Urinary bladder (tissue), 4 donors: ENCODE data around the gene CCDC172. TPM values are rescaled to one million over a fixed set of nuclear protein-coding genes. Genes with fewer than 3 reads are reported as not detected.
"Not testable (repeated sequence)": the region's sequence is repeated elsewhere in the genome, so short reads cannot be mapped to it uniquely, and the experiment has no call there.

ENCODE experiments used
- DNase-seq: peaks from one replicate; pipeline ENCODE4 v3.0.0-alpha.2; 2015; ENCODE audit errors: extremely low spot score
- H3K27ac ChIP-seq: one replicate; pipeline ENCODE4 v1.5.1; 2013; ENCODE audit warnings: low read depth, mild to moderate bottlenecking, moderate library complexity
- H3K36me3 ChIP-seq: one replicate; pipeline ENCODE4 v1.6.1; 2013; ENCODE audit warnings: mild to moderate bottlenecking, moderate library complexity; ENCODE audit not compliant: insufficient read depth
- H3K4me1 ChIP-seq: one replicate; pipeline ENCODE4 v1.6.1; 2013; ENCODE audit warnings: mild to moderate bottlenecking, moderate library complexity; ENCODE audit not compliant: insufficient read depth
- H3K4me3 ChIP-seq: one replicate; pipeline ENCODE4 v1.5.1; 2013; ENCODE audit warnings: low read depth, low read length
- WGBS: extraction: QIAGEN DNeasy Blood & Tissue Kit; methylation state at CpG from one replicate; pipeline ENCODE4 v1.1.7; 2013; 5-methylcytosine and 5-hydroxymethylcytosine counted together
- polyA plus RNA-seq: library from polyadenylated mRNA; stranded (reverse); fragments of 200-250 nt; gene quantifications from one replicate; pipeline ENCODE4 v1.2.3, GENCODE V29; 2013
- total RNA-seq: library from RNA; depleted of rRNA; stranded (reverse); fragments of >200 nt; gene quantifications from one replicate; pipeline ENCODE4 v1.2.3, GENCODE V29; 2014
- donor health status: healthy with polysubstance abuse.
- donor health status: healthy.

Gene CCDC172
- total and polyA plus RNA-seq, 2 donors: not detected

- whole genome bisulfite sequencing: 15% methylated on average over 1 of the region's 1 CpG
- H3K4me3 ChIP-seq: no peak overlapping the region
- DNase-seq: no peak
Observed at GRCh38 chr10:116371737-116372136, 47.5 kb downstream of the CCDC172 start.

GRCh38 chr10:116382290-116382689 is 58.0 kb downstream of the CCDC172 start:
- no peaks in the 10 kb centered on the region for H3K4me1 ChIP-seq
- H3K36me3 ChIP-seq: no peaks in the 10 kb centered on the region
- DNase-seq: no peak
- 88% methylated on average over 5 of the region's 5 CpGs for WGBS
- H3K27ac ChIP-seq: no peak overlapping the region
- no peak overlapping the region for H3K4me3 ChIP-seq

More at GRCh38 chr10:116371737-116372136, 47.5 kb downstream of the CCDC172 start:
- Histone ChIP-seq H3K27ac (no peak overlapping the region), H3K4me1 (no peaks in the 10 kb centered on the region), H3K36me3 (no peaks in the 10 kb centered on the region)

- Histone ChIP-seq H3K4me3 (no peak overlapping the region), H3K36me3 (no peaks in the 10 kb centered on the region), H3K4me1 (no peaks in the 10 kb centered on the region), H3K27ac (no peak overlapping the region)
- 91% methylated on average over 2 of the region's 2 CpGs for WGBS
- no peak for DNase-seq
Observed at GRCh38 chr10:116385311-116385710, 61.1 kb downstream of the CCDC172 start.

GRCh38 chr10:116385994-116386809 is 62.0 kb downstream of the CCDC172 start:
- 2% methylated on average over 1 of the region's 1 CpG for WGBS
- no peaks in the 10 kb centered on the region for H3K4me1 ChIP-seq
- DNase-seq: peak; percentile 20
- H3K27ac ChIP-seq: no peak overlapping the region
- H3K4me3 ChIP-seq: no peak overlapping the region
- H3K36me3 ChIP-seq: no peaks in the 10 kb centered on the region

- DNase-seq, H3K27ac ChIP-seq, H3K4me1 ChIP-seq, H3K36me3 ChIP-seq, H3K4me3 ChIP-seq: not testable (repeated sequence)
- 96% methylated on average over 43 of the region's 43 CpGs for WGBS
Observed at GRCh38 chr10:116393246-116393831, 69.1 kb downstream of the CCDC172 start.

- WGBS: 76% methylated on average over 13 of the region's 13 CpGs
Observed at GRCh38 chr10:116395223-116395985, 71.2 kb downstream of the CCDC172 start.

GRCh38 chr10:116398224-116398623 is 74.0 kb downstream of the CCDC172 start:
- no peak for DNase-seq
- Histone ChIP-seq H3K4me3 (no peak overlapping the region), H3K27ac (no peak overlapping the region), H3K36me3 (no peaks in the 10 kb centered on the region), H3K4me1 (no peaks in the 10 kb centered on the region)
- 48% methylated on average over 5 of the region's 5 CpGs for WGBS

More at GRCh38 chr10:116395223-116395985, 71.2 kb downstream of the CCDC172 start:
- Histone ChIP-seq H3K4me3 (no peak overlapping the region), H3K27ac (no peak overlapping the region), H3K4me1 (no peaks in the 10 kb centered on the region), H3K36me3 (no peaks in the 10 kb centered on the region)
- DNase-seq: no peak

GRCh38 chr10:116402858-116403257 is 78.6 kb downstream of the CCDC172 start:
- Histone ChIP-seq H3K36me3 (no peaks in the 10 kb centered on the region), H3K27ac (no peak overlapping the region), H3K4me3 (no peak overlapping the region), H3K4me1 (no peaks in the 10 kb centered on the region)
- no peak for DNase-seq
- 96% methylated on average over 3 of the region's 3 CpGs for WGBS

GRCh38 chr10:116403740-116404250 is 79.5 kb downstream of the CCDC172 start:
- no peak overlapping the region for H3K27ac ChIP-seq
- no peak overlapping the region for H3K4me3 ChIP-seq
- WGBS: 65% methylated on average over 6 of the region's 6 CpGs
- H3K36me3 ChIP-seq: no peaks in the 10 kb centered on the region
- H3K4me1 ChIP-seq: no peaks in the 10 kb centered on the region
- DNase-seq: no peak

- H3K4me3 ChIP-seq: no peak overlapping the region
- H3K27ac ChIP-seq: no peak overlapping the region
- WGBS: 44% methylated on average over 7 of the region's 7 CpGs
- no peaks in the 10 kb centered on the region for H3K36me3 ChIP-seq
- no peak for DNase-seq
- no peaks in the 10 kb centered on the region for H3K4me1 ChIP-seq
Observed at GRCh38 chr10:116408719-116409118, 84.5 kb downstream of the CCDC172 start.

GRCh38 chr10:116410351-116410750 is 86.1 kb downstream of the CCDC172 start:
- H3K27ac ChIP-seq: no peak overlapping the region
- no peak overlapping the region for H3K4me3 ChIP-seq
- no peak for DNase-seq
- H3K36me3 ChIP-seq: no peaks in the 10 kb centered on the region
- H3K4me1 ChIP-seq: no peaks in the 10 kb centered on the region
- WGBS: 76% methylated on average over 5 of the region's 5 CpGs

GRCh38 chr10:116417821-116418220 is 93.6 kb downstream of the CCDC172 start:
- Histone ChIP-seq H3K27ac (no peak overlapping the region), H3K4me1 (no peaks in the 10 kb centered on the region), H3K36me3 (no peaks in the 10 kb centered on the region), H3K4me3 (no peak overlapping the region)
- 63% methylated on average over 2 of the region's 2 CpGs for WGBS
- DNase-seq: no peak

- DNase-seq: no peak
- 27% methylated on average over 1 of the region's 1 CpG for whole genome bisulfite sequencing
Observed at GRCh38 chr10:116418389-116418788, 94.1 kb downstream of the CCDC172 start.

More at GRCh38 chr10:116418389-116418788, 94.1 kb downstream of the CCDC172 start:
- Histone ChIP-seq H3K36me3 (no peaks in the 10 kb centered on the region), H3K4me1 (no peaks in the 10 kb centered on the region), H3K4me3 (no peak overlapping the region), H3K27ac (no peak overlapping the region)
